ENCODE measurements around the gene ATAD5. TPM values are rescaled to one million over a fixed set of nuclear protein-coding genes. Genes with fewer than 3 reads are reported as not detected.

The ATAD5 gene
- polyA plus RNA-seq, 1 donor (not counting 4 experiments of a cell fraction or from before 2014, with no cell fraction given): 2.2 TPM

- Histone ChIP-seq H3K4me2 (ENCODE audit: control insufficient read depth, extremely low read depth, insufficient read depth, low read depth, low read length) (no peak overlapping the region), H3K9me3 (ENCODE audit: control insufficient read depth, low read depth, low read length) (no peaks in the 10 kb centered on the region), H3K4me1 (ENCODE audit: control insufficient read depth, extremely low read depth, insufficient read depth, low read length) (no peaks in the 10 kb centered on the region), H3K36me3 (ENCODE audit: control insufficient read depth in 2 of 2, extremely low read depth in 1 of 2, insufficient read depth in 2 of 2, low read length in 2 of 2) (no peaks in the 10 kb centered on the region), H3K9me1 (ENCODE audit: control insufficient read depth, extremely low read depth, insufficient read depth, low read length) (no peaks in the 10 kb centered on the region), H3K27me3 (ENCODE audit: control insufficient read depth, extremely low read depth, insufficient read depth, low read length) (no peaks in the 10 kb centered on the region), H4K20me1 (ENCODE audit: control insufficient read depth, extremely low read depth, insufficient read depth, low read length) (no peaks in the 10 kb centered on the region), H3K9ac (ENCODE audit: control insufficient read depth, extremely low read depth, insufficient read depth, low read length) (no peak overlapping the region), H3K4me3 (ENCODE audit: control insufficient read depth in 2 of 3, extremely low read depth in 1 of 3, insufficient read depth in 2 of 3, low read depth in 1 of 3, low read length in 3 of 3) (no peak overlapping the region), H3K79me2 (ENCODE audit: control insufficient read depth, insufficient read depth, low read length) (no peaks in the 10 kb centered on the region), H3K27ac (ENCODE audit: control insufficient read depth, insufficient read depth, low read length) (no peak overlapping the region), H2AFZ (ENCODE audit: control insufficient read depth, low read length) (no peak overlapping the region)
- TF ChIP-seq CTCF (optimal IDR thresholded peaks at IDR 0.05 in 1 of 3, IDR thresholded peaks at IDR 0.05 in 1 of 3, conservative IDR thresholded peaks at IDR 0.05 in 1 of 3; ENCODE audit: extremely low read depth in 1 of 3, insufficient read depth in 2 of 3, low read length in 3 of 3) (no peak), EZH2 (IDR thresholded peaks at IDR 0.05; ENCODE audit: low read length) (no peak)
- FAIRE-seq (no peak), DNase-seq (ENCODE audit: low read depth, low spot score) (no peak)
- dilution Hi-C loops (cut with MboI; ENCODE audit: extremely low pct_ligation_motif_present, low sequenced_read_pairs): no loop called here
These were observed 107.4 kb downstream of the ATAD5 start for GRCh38 chr17:30939051-30939689.

- FAIRE-seq: no peak
These were observed 110.7 kb downstream of the ATAD5 start for GRCh38 chr17:30942308-30943079.

More at GRCh38 chr17:30942308-30943079, 110.7 kb downstream of the ATAD5 start:
- no peaks in the 10 kb centered on the region for H3K9me1 ChIP-seq (ENCODE audit: control insufficient read depth, extremely low read depth, insufficient read depth, low read length)
- H3K4me3 ChIP-seq (ENCODE audit: control insufficient read depth in 2 of 3, extremely low read depth in 1 of 3, insufficient read depth in 2 of 3, low read depth in 1 of 3, low read length in 3 of 3): no peak overlapping the region
- DNase-seq (ENCODE audit: low read depth, low spot score): no peak
- no peaks in the 10 kb centered on the region for H3K4me1 ChIP-seq (ENCODE audit: control insufficient read depth, extremely low read depth, insufficient read depth, low read length)
- no peaks in the 10 kb centered on the region for H3K36me3 ChIP-seq (ENCODE audit: control insufficient read depth in 2 of 2, extremely low read depth in 1 of 2, insufficient read depth in 2 of 2, low read length in 2 of 2)
- H3K9me3 ChIP-seq (ENCODE audit: control insufficient read depth, low read depth, low read length): no peaks in the 10 kb centered on the region
- no peaks in the 10 kb centered on the region for H4K20me1 ChIP-seq (ENCODE audit: control insufficient read depth, extremely low read depth, insufficient read depth, low read length)
- no peaks in the 10 kb centered on the region for H3K79me2 ChIP-seq (ENCODE audit: control insufficient read depth, insufficient read depth, low read length)
- TF ChIP-seq CTCF (optimal IDR thresholded peaks at IDR 0.05 in 1 of 3, IDR thresholded peaks at IDR 0.05 in 1 of 3, conservative IDR thresholded peaks at IDR 0.05 in 1 of 3; ENCODE audit: extremely low read depth in 1 of 3, insufficient read depth in 2 of 3, low read length in 3 of 3): no peak
- no peak for TF ChIP-seq EZH2 (IDR thresholded peaks at IDR 0.05; ENCODE audit: low read length)
- H3K27me3 ChIP-seq (ENCODE audit: control insufficient read depth, extremely low read depth, insufficient read depth, low read length): no peaks in the 10 kb centered on the region
- H2AFZ ChIP-seq (ENCODE audit: control insufficient read depth, low read length): no peak overlapping the region
- no peak overlapping the region for H3K9ac ChIP-seq (ENCODE audit: control insufficient read depth, extremely low read depth, insufficient read depth, low read length)
- no peak overlapping the region for H3K27ac ChIP-seq (ENCODE audit: control insufficient read depth, insufficient read depth, low read length)
- dilution Hi-C loops (cut with MboI; ENCODE audit: extremely low pct_ligation_motif_present, low sequenced_read_pairs): no loop called here
- no peak overlapping the region for H3K4me2 ChIP-seq (ENCODE audit: control insufficient read depth, extremely low read depth, insufficient read depth, low read depth, low read length)

Small RNA genes lying within 50 kb of the gene (small RNA-seq; reads per million reads assigned to genes)
- gene RNU6-298P (ENCODE audit: insufficient read length in 3 of 3, low read depth in 3 of 3, low replicate concordance in 1 of 3): 0 reads per million in 3 experiments

Other genes starting within 250 kb of the ATAD5 start
- gene CRLF3, start 7.3 kb upstream of the ATAD5 start, polyA plus RNA-seq: 15.2 to 22.4 TPM (median 16.8 TPM) in 3 replicates
- gene TEFM, start 74.3 kb downstream of the ATAD5 start, polyA plus RNA-seq: 9.1 to 16.9 TPM (median 11.5 TPM) in 3 replicates
- gene ADAP2, start 90.0 kb downstream of the ATAD5 start, polyA plus RNA-seq: 1.3 to 4.2 TPM (median 1.4 TPM) in 3 replicates
- 13.5 to 15.7 TPM (median 13.6 TPM) in 3 replicates for gene RNF135, start 139.1 kb downstream of the ATAD5 start, polyA plus RNA-seq